AG09319 (cell line): ENCODE measurements around the gene HHIP.

Experiments used
- DNase-seq: peaks from one replicate; pipeline ENCODE4 v3.0.0-alpha.2; 2010; ENCODE audit warnings: low read depth; ENCODE audit errors: extremely low read depth
- CTCF ChIP-seq: IDR thresholded peaks from 2 replicates; pipeline ENCODE4 v1.5.1; 2011; ENCODE audit warnings: low read depth, mild to moderate bottlenecking, inconsistent platforms, low read length, moderate library complexity

The HHIP gene

GRCh38 chr4:144633215-144633614 lies 12.7 kb upstream of the HHIP start:
- TF ChIP-seq CTCF: no peak
- DNase-seq: no peak

GRCh38 chr4:144634978-144635747 lies 10.8 kb upstream of the HHIP start:
- DNase-seq: no peak
- TF ChIP-seq CTCF: no peak

- DNase-seq: no peak
- TF ChIP-seq CTCF: no peak
Measured at GRCh38 chr4:144644368-144645101, 1.4 kb upstream of the HHIP start.

- no peak for TF ChIP-seq CTCF
- DNase-seq: no peak
Measured at GRCh38 chr4:144645102-144645630, 790 bp upstream of the HHIP start.

- no peak for DNase-seq
Measured at GRCh38 chr4:144646523-144647094, 653 bp downstream of the HHIP start.

GRCh38 chr4:144647095-144647561 lies 1.2 kb downstream of the HHIP start:
- no peak for TF ChIP-seq CTCF
- DNase-seq: no peak

More at GRCh38 chr4:144646523-144647094, 653 bp downstream of the HHIP start:
- peak; percentile 17 for TF ChIP-seq CTCF

- TF ChIP-seq CTCF: no peak
- DNase-seq: no peak
Measured at GRCh38 chr4:144647590-144647989, 1.6 kb downstream of the HHIP start.
